HFFc6 (cell line): Measurements from ENCODE around the gene DHX35. TPM values are rescaled to one million over a fixed set of nuclear protein-coding genes. Genes with fewer than 3 reads are reported as not detected.

Experiments used
- DNase-seq: peaks from one replicate; pipeline ENCODE4 v3.0.0-alpha.2; 2018
- H3K27ac Mint-ChIP-seq: 2 replicates; pipeline ENCODE4 v1.8.0; 2020; ENCODE audit warnings: mild to moderate bottlenecking, mixed read lengths
- H3K27me3 Mint-ChIP-seq: 2 replicates; pipeline ENCODE4 v1.8.0; 2021; ENCODE audit warnings: mild to moderate bottlenecking, moderate library complexity, mixed read lengths; ENCODE audit not compliant: insufficient read depth
- H3K36me3 Mint-ChIP-seq: 2 replicates; pipeline ENCODE4 v1.8.0; 2021; ENCODE audit warnings: low read depth, mixed read lengths
- H3K4me1 Mint-ChIP-seq: 2 replicates; pipeline ENCODE4 v1.8.0; 2020; ENCODE audit warnings: low read depth, mixed read lengths
- H3K4me3 Mint-ChIP-seq: 2 replicates; pipeline ENCODE4 v1.8.0; 2020; ENCODE audit warnings: mild to moderate bottlenecking, moderate library complexity, mixed read lengths
- H3K9me3 Mint-ChIP-seq: 2 replicates; pipeline ENCODE4 v1.8.0; 2020; ENCODE audit warnings: mild to moderate bottlenecking, mixed read lengths
- CTCF ChIP-seq: fragments of 200-600 bp; sonication (generic); IDR thresholded peaks from 2 replicates; pipeline ENCODE4 v1.5.0; 2021; ENCODE audit warnings: antibody characterized with exemption, mild to moderate bottlenecking
- total RNA-seq, 6 experiments: library from RNA; stranded (reverse); fragmentation: NEBNext Ultra II Directional; extraction: Animal tissue kit (Norgen Biotek cat#: 25700); gene quantifications; 2 replicates in 1 of 6; 3 replicates in 5 of 6; pipeline ENCODE4 v1.2.3, GENCODE V29; 2021

Gene DHX35
- total RNA-seq, 6 experiments from 2014 or later, result 5.7 to 7.6 (median 6.8) TPM

GRCh38 chr20:39069976-39070375 is 107.8 kb downstream of the DHX35 start:
- Mint-ChIP-seq H3K27ac (no peak overlapping the region), H3K4me3 (no peak overlapping the region), H3K36me3 (peaks cover 4% of the 10 kb centered on the region; the same call in 1 of the 2 replicates), H3K27me3 (peaks cover 16% of the 10 kb centered on the region), H3K4me1 (peaks cover 29% of the 10 kb centered on the region), H3K9me3 (peaks cover 11% of the 10 kb centered on the region)
- DNase-seq, result peak; percentile 17
- no peak for TF ChIP-seq CTCF

GRCh38 chr20:39070484-39071231 is 108.5 kb downstream of the DHX35 start:
- DNase-seq, result peak; percentile 80
- Mint-ChIP-seq H3K27me3 (peaks cover 20% of the 10 kb centered on the region), H3K27ac (peak overlapping the region; percentile 14), H3K4me3 (no peak overlapping the region), H3K9me3 (peaks cover 11% of the 10 kb centered on the region), H3K36me3 (peaks cover 4% of the 10 kb centered on the region; the same call in 1 of the 2 replicates), H3K4me1 (peaks cover 29% of the 10 kb centered on the region)
- TF ChIP-seq CTCF, result no peak

- Mint-ChIP-seq H3K36me3 (peaks cover 4% of the 10 kb centered on the region; the same call in 1 of the 2 replicates), H3K4me1 (peaks cover 27% of the 10 kb centered on the region), H3K4me3 (no peak overlapping the region), H3K27me3 (peaks cover 23% of the 10 kb centered on the region), H3K27ac (no peak overlapping the region), H3K9me3 (peaks cover 11% of the 10 kb centered on the region)
- no peak for DNase-seq
- TF ChIP-seq CTCF, result no peak
Observed at GRCh38 chr20:39072132-39072531, 110.0 kb downstream of the DHX35 start.

- Mint-ChIP-seq H3K27ac (no peak overlapping the region), H3K9me3 (peaks cover 9% of the 10 kb centered on the region), H3K27me3 (peaks cover 24% of the 10 kb centered on the region), H3K4me1 (peaks cover 22% of the 10 kb centered on the region), H3K4me3 (no peak overlapping the region), H3K36me3 (peaks cover 4% of the 10 kb centered on the region; the same call in 1 of the 2 replicates)
- TF ChIP-seq CTCF, result no peak
- no peak for DNase-seq
Observed at GRCh38 chr20:39072653-39073052, 110.5 kb downstream of the DHX35 start.

- no peak for TF ChIP-seq CTCF
- H3K27ac Mint-ChIP-seq, result no peak overlapping the region
- peaks cover 28% of the 10 kb centered on the region for H3K27me3 Mint-ChIP-seq
- no peaks in the 10 kb centered on the region for H3K9me3 Mint-ChIP-seq
- DNase-seq, result no peak
- no peak overlapping the region for H3K4me3 Mint-ChIP-seq
- H3K4me1 Mint-ChIP-seq, result peaks cover 7% of the 10 kb centered on the region
- H3K36me3 Mint-ChIP-seq, result no peaks in the 10 kb centered on the region
Observed at GRCh38 chr20:39075731-39076130, 113.6 kb downstream of the DHX35 start.
